Measurements from ENCODE around the gene LRRC8C.

DNA sequence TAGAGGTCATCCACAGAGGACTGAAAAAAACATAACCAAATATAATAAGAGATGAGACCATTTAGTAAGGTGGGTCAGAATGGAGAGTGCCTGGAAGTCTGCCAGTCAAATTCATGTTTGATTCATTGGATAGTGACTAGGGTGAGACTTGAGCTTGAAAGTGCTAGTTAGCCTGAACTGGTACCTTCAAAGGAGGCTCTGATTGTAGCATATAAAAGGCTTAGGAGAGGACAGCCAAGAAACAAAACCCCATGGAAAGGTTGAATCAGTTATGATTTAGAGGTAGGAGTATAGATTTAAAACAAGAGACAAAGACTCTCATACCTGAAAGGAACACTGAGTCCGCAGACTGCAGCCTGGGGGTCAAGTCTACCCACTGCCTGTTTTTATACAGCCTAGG, 44.4 kb upstream of the LRRC8C start:
- TF ChIP-seq, protein P1, sequence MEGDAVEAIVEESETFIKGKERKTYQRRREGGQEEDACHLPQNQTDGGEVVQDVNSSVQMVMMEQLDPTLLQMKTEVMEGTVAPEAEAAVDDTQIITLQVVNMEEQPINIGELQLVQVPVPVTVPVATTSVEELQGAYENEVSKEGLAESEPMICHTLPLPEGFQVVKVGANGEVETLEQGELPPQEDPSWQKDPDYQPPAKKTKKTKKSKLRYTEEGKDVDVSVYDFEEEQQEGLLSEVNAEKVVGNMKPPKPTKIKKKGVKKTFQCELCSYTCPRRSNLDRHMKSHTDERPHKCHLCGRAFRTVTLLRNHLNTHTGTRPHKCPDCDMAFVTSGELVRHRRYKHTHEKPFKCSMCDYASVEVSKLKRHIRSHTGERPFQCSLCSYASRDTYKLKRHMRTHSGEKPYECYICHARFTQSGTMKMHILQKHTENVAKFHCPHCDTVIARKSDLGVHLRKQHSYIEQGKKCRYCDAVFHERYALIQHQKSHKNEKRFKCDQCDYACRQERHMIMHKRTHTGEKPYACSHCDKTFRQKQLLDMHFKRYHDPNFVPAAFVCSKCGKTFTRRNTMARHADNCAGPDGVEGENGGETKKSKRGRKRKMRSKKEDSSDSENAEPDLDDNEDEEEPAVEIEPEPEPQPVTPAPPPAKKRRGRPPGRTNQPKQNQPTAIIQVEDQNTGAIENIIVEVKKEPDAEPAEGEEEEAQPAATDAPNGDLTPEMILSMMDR (IDR thresholded peaks at IDR 0.05): no peak
- TF ChIP-seq POLR2A (IDR thresholded peaks at IDR 0.05): no peak

Measured in right lobe of liver (tissue), 4 donors.